Astrocyte of the hippocampus (primary cell): ENCODE data around the gene RBM17.
"Not testable (repeated sequence)": the region's sequence is repeated elsewhere in the genome, so short reads cannot be mapped to it uniquely, and the experiment has no call there.

ENCODE experiments used
- DNase-seq: peaks from one replicate; pipeline ENCODE4 v3.0.0; 2011; ENCODE audit warnings: low read depth, low spot score

RBM17 gene

GRCh38 chr10:6158276-6158675, 69.4 kb downstream of the RBM17 start:
- no peak for DNase-seq

- DNase-seq, result no peak
These were observed 73.1 kb downstream of the RBM17 start for GRCh38 chr10:6161921-6162320.

DNA sequence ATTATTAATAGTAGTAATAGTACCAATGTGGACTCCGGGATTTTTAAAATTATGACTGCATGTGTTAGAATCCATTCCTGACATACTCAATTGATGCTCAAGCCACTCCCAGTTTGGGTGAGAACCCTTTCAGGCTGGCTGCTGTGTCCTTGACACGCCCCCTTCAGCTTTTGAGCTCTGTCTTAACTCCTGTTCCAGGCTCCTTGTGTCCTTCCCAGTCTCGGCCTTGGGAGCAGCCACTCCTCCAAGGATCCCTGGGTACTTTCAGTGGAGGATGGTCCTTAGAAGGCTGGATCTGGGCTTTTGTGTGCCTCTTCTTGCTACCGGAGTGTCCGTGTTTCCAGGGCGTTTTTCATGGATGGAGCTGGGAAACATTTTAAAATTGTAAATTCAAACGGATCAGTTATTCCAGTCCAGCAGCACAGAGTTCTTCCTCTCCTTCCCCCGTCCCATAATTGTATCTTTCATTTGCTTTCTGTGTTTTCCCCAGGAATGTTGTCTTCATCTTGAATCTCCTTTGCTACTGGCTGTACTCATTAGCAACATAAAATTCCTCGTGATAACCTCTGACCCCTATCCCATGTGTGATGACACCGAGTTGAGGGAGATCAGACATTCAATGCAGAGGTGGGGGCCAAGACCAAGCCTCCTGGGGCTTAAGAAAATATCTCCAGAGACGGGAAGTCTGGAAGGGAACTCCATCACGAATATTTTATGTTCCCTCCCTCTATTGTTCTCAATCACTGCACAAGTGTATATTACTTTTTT, 73.9 kb downstream of the RBM17 start:
- DNase-seq, result no peak

DNA sequence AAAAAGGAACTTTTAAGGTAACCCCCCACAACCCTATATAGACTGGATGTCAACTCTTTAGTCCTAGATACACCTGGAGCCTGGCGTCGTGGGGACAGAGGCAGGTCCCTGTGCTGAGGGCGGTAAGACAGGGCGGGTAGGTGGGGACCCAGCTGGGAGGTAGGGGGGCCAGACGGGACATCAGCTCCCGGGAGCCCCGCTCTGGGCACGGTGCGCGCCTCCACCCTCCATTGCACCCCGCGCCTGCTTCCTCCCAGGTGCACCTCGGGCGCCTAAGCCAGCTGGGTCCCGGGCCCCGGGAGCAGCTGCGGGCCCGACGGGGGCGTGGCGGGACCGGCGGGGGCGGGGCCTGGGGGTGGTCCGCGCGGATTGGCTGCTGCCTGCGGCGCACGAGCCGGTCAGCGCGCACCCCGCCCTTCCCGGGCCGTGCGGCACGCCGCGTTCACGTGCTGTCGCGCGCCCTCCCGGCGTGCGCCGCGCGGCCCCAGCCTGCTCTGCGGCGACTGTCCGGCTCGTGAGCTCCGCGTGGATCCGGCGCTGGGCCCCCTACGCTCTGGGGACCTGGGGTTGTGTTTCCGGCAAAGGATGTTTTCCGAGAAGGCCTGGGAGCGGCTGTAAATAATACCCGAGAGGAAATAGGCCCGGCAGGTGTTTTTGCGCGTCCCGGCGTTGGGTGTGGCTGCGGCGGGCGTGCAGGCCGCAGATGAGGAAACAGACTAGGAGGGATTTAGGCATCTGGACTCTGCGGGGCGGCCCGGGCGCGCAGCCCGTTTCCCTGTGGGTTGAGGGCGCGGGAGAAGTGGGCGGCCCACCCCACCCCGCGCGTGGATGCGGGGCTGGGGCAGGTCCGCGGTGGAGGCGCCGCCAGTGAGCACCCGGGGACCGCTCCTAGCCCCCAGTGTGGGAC, 74.8 kb downstream of the RBM17 start:
- DNase-seq, result peak; percentile 95

DNA sequence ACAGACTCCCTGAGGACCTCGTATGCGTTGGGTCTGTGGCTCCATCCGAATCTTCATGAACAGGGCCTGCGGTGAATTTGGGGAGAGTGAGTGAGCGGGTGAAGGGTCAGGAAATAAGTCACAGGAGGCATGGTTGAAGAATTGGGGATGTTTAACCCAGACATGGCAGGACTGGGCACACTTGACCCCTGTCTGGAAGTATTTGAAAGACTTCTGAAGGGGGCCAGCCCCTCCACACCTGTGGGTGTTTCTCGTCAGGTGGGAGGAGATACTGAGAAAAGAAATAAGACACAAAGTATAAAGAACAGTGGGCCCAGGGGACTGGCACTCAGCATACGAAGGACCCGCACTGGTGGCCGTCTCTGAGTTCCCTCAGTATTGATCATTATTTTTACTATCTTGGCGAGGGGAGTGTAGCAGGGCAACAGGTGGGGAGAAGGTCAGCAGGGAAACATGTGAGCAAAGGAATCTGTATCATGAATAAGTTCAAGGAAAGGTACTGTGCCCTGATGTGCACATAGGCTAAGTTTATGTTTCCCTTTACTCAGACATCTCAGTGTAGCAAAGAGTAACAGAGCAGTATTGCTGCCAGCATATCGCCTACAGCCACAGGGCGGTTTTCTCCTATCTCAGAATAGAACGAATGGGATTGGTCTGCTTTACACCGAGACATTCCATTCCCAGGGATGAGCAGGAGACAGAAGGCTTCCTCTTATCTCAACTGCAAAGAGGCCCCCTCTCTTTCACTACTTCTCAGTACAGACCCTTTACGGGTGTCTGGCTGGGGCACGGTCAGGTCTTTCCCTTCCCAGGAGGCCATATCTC, 75.6 kb downstream of the RBM17 start:
- DNase-seq, result no peak

GRCh38 chr10:6165221-6165725, 76.4 kb downstream of the RBM17 start:
- DNase-seq, result no peak

DNA sequence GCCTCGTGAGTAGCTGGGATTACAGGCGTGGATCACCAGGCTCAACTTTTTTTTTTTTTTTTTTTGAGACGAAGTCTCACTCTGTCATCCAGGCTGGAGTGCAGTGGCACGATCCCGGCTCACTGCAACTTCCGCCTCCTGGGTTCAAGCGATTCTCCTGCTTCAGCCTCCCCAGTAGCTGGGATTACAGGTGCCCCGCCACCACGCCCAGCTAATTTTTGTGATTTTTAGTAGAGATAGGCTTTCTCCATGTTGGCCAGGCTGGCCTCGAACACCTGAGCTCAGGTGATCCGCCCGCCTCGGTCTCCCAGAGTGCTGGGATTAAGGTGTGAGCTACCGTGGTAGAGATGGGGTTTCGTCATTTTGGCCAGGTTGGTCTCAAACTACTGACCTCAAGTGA, 77.1 kb downstream of the RBM17 start:
- DNase-seq, result not testable (repeated sequence)
